Adipocyte (in vitro differentiated cells): ENCODE data around the gene ARMH3.
A peak's percentile ranks its signal among the peaks of the same experiment; 100 is the strongest.

Source experiments
- DNase-seq: peaks from one replicate; pipeline ENCODE4 v3.0.0-alpha.2; 2015; ENCODE audit warnings: low read depth
- H3K27me3 ChIP-seq: replicated peaks from 2 replicates; pipeline ENCODE4 v1.7.0; 2013; ENCODE audit warnings: mild to moderate bottlenecking, low read length, moderate library complexity; ENCODE audit not compliant: control insufficient read depth, insufficient read depth
- H3K36me3 ChIP-seq: 2 replicates; pipeline ENCODE4 v1.7.0; 2013; ENCODE audit warnings: low read length, mild to moderate bottlenecking, moderate library complexity; ENCODE audit not compliant: control insufficient read depth, insufficient read depth, severe bottlenecking
- H3K4me1 ChIP-seq: 2 replicates; pipeline ENCODE4 v1.7.0; 2013; ENCODE audit warnings: mild to moderate bottlenecking, low read length, moderate library complexity; ENCODE audit not compliant: control insufficient read depth, insufficient read depth
- H3K4me3 ChIP-seq: 2 replicates; pipeline ENCODE4 v1.7.0; 2013; ENCODE audit warnings: mild to moderate bottlenecking, low read length, moderate library complexity
- H3K9ac ChIP-seq: 2 replicates; pipeline ENCODE4 v1.7.0; 2013; ENCODE audit warnings: mild to moderate bottlenecking, low read length, moderate library complexity
- H3K9me3 ChIP-seq: 2 replicates; pipeline ENCODE4 v1.7.0; 2013; ENCODE audit warnings: mild to moderate bottlenecking, low read length, moderate library complexity; ENCODE audit not compliant: control insufficient read depth

The ARMH3 gene, protein sequence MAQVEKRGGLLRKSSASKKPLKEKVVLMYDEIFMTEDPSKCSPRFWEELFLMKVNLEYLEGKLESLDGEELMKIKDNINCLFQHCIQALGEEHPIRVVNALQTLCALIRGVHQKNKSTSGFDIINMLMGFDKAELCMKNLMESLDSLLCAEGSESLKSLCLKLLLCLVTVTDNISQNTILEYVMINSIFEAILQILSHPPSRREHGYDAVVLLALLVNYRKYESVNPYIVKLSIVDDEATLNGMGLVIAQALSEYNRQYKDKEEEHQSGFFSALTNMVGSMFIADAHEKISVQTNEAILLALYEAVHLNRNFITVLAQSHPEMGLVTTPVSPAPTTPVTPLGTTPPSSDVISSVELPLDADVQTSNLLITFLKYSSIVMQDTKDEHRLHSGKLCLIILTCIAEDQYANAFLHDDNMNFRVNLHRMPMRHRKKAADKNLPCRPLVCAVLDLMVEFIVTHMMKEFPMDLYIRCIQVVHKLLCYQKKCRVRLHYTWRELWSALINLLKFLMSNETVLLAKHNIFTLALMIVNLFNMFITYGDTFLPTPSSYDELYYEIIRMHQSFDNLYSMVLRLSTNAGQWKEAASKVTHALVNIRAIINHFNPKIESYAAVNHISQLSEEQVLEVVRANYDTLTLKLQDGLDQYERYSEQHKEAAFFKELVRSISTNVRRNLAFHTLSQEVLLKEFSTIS

GRCh38 chr10:102055647-102056419 lies at the start of gene ARMH3:
TSS of gene ARMH3 (minus strand) at chr10:102056173. CDS start at chr10:102040114, 16,059 bp downstream.
- H3K9ac ChIP-seq = peak within 1 kb of the TSS; percentile 94
- peak within 1 kb of the TSS; percentile 90 for H3K4me3 ChIP-seq
- DNase-seq = peak; percentile 99
- no peaks in the 10 kb centered on the region for H3K9me3 ChIP-seq
- peaks cover 23% of the 10 kb centered on the region for H3K4me1 ChIP-seq
- no peaks in the 10 kb centered on the region for H3K36me3 ChIP-seq
- H3K27me3 ChIP-seq = no peaks in the 10 kb centered on the region

GRCh38 chr10:102102421-102102820 lies 46.4 kb upstream of the ARMH3 start:
- no peak for DNase-seq
- H3K4me3 ChIP-seq = no peak overlapping the region
- no peaks in the 10 kb centered on the region for H3K4me1 ChIP-seq
- H3K9me3 ChIP-seq = no peaks in the 10 kb centered on the region
- H3K9ac ChIP-seq = no peak overlapping the region
- H3K27me3 ChIP-seq = no peaks in the 10 kb centered on the region
- H3K36me3 ChIP-seq = peaks cover 12% of the 10 kb centered on the region

DNA sequence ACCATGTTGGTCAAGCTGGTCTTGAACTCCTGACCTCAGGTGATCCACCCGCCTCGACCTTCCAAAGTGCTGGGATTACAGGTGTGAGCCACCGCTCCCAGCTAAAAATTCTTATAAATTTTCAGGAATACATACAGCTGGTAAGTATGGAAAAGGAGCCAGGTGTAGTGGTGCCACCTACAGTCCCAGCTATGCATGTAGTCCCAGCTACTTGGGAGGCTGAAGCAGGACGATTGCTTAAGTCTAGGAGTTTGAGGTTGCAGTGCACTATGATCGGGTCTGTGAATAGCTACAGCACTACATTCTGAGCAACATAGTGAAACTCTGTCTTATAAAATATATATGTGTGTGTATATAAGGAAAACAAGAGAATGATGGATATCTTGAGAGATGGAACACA lies 45.2 kb upstream of the ARMH3 start:
- Histone ChIP-seq H3K9me3 (no peaks in the 10 kb centered on the region), H3K4me1 (no peaks in the 10 kb centered on the region), H3K9ac (no peak overlapping the region), H3K4me3 (no peak overlapping the region), H3K36me3 (peaks cover 2% of the 10 kb centered on the region), H3K27me3 (no peaks in the 10 kb centered on the region)
- DNase-seq = no peak

- H3K4me1 ChIP-seq = no peaks in the 10 kb centered on the region
- H3K4me3 ChIP-seq = no peak overlapping the region
- no peaks in the 10 kb centered on the region for H3K36me3 ChIP-seq
- no peaks in the 10 kb centered on the region for H3K9me3 ChIP-seq
- H3K27me3 ChIP-seq = no peaks in the 10 kb centered on the region
- DNase-seq = no peak
- H3K9ac ChIP-seq = no peak overlapping the region
Measured at GRCh38 chr10:102096449-102096848, 40.5 kb upstream of the ARMH3 start.

DNA sequence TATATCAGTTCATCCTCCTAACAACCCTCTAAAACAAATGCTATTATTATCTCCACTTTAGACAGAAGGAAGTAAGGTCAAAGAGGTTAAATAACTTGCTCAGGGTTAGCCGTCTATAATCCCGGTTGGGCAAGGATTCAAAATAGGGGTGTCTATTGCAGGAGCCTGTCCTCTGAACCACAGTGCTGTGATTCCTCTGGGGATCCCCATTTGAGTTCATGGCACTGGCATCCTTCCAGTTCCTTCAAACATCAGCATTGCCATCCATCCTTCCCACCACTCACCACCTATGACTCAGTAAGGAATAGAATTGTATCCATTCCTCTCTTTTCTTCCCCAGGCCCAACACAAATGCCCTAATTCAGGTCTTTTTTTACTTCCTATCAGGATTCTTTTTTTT lies 34.8 kb upstream of the ARMH3 start:
- H3K4me1 ChIP-seq = no peaks in the 10 kb centered on the region
- no peak overlapping the region for H3K9ac ChIP-seq
- H3K4me3 ChIP-seq = no peak overlapping the region
- H3K9me3 ChIP-seq = no peaks in the 10 kb centered on the region
- H3K27me3 ChIP-seq = no peaks in the 10 kb centered on the region
- no peaks in the 10 kb centered on the region for H3K36me3 ChIP-seq
- DNase-seq = peak; percentile 8

- no peak for DNase-seq
- H3K36me3 ChIP-seq = no peaks in the 10 kb centered on the region
- H3K9me3 ChIP-seq = no peaks in the 10 kb centered on the region
- H3K4me1 ChIP-seq = no peaks in the 10 kb centered on the region
- H3K9ac ChIP-seq = no peak overlapping the region
- no peaks in the 10 kb centered on the region for H3K27me3 ChIP-seq
- H3K4me3 ChIP-seq = no peak overlapping the region
Measured at GRCh38 chr10:102086196-102086595, 30.2 kb upstream of the ARMH3 start.

DNA sequence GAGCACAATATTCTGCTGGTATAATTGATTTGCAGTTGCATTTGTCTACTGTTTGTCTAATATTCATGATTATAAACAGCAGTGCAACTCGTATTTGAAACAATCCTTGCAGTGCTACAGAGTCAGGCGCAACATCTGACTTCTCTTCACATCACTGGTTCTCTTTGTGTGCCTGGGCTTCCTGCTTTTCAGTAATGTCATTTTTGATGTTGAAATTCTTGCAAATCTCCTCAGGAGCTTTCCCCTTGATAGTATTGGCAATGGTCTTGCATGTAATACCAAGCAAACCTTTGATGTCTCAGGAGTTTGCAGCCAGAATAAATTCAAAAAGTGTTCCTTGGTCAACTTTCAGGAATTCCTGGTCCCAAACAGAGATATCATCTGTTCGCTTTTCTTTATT lies 29.4 kb upstream of the ARMH3 start:
- Histone ChIP-seq H3K27me3 (peaks cover 4% of the 10 kb centered on the region), H3K36me3 (no peaks in the 10 kb centered on the region), H3K4me3 (no peak overlapping the region), H3K9me3 (no peaks in the 10 kb centered on the region), H3K9ac (no peak overlapping the region), H3K4me1 (no peaks in the 10 kb centered on the region)
- DNase-seq = no peak

GRCh38 chr10:102083541-102083940 lies 27.6 kb upstream of the ARMH3 start:
- Histone ChIP-seq H3K4me1 (no peaks in the 10 kb centered on the region), H3K9me3 (no peaks in the 10 kb centered on the region), H3K4me3 (no peak overlapping the region), H3K9ac (no peak overlapping the region), H3K27me3 (peaks cover 4% of the 10 kb centered on the region), H3K36me3 (no peaks in the 10 kb centered on the region)
- no peak for DNase-seq

DNA sequence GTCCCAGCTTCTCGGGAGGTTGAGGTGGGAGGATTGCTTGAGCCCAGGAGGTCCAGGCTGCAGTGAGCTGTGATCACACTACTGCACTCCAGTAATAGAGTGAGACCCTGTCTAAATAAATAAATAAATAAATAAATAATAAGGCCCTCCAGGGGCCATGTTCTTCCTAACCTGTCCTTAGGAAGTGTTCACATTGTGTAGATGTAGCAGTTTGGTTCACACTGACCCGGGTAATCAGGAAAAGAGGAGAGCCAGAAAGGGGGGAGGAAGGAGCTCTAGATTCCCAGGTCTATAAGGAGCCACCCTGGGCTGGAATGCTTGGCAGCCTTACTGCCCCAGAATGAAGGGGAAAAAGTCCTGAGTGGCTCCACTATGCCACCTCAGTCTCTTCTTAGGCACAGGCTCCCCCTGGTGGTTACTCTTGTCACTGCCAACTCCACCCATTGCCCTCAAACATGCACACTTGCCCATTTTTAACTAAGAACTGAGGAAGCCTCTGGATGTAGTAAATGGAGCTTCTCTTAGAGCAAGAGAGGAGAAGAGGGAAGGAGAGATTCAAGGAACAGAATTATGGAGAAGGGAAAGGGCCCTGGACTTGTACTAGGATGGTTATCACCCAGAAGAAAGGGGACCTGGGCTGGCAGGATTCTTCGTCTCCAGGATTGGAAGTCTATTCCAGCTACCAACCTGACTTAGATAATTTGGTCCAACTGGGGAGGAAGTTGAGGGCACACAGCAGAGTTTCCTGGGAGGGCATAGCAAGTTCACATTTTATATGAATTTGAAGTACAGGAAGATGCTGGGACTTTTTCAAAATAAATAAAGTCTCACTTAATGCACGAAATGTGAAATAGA lies 16.9 kb upstream of the ARMH3 start:
- Histone ChIP-seq H3K9me3 (no peaks in the 10 kb centered on the region), H3K27me3 (no peaks in the 10 kb centered on the region), H3K36me3 (peaks cover 4% of the 10 kb centered on the region), H3K4me3 (no peak overlapping the region), H3K4me1 (peaks cover 5% of the 10 kb centered on the region), H3K9ac (no peak overlapping the region)
- DNase-seq = peak; percentile 93

- H3K36me3 ChIP-seq = peaks cover 4% of the 10 kb centered on the region
Measured at GRCh38 chr10:102069071-102069470, 13.1 kb upstream of the ARMH3 start.

More at GRCh38 chr10:102069071-102069470, 13.1 kb upstream of the ARMH3 start:
- Histone ChIP-seq H3K4me1 (peaks cover 24% of the 10 kb centered on the region), H3K9ac (no peak overlapping the region), H3K9me3 (no peaks in the 10 kb centered on the region), H3K4me3 (no peak overlapping the region), H3K27me3 (no peaks in the 10 kb centered on the region)
- no peak for DNase-seq
